H9 (cell line): ENCODE results near the gene SLC17A9. TPM values are rescaled to one million over a fixed set of nuclear protein-coding genes. Genes with fewer than 3 reads are reported as not detected.
"Not testable (repeated sequence)": the region's sequence is repeated elsewhere in the genome, so short reads cannot be mapped to it uniquely, and the experiment has no call there.

Source experiments
- DNase-seq: peaks from one replicate; pipeline ENCODE4 v3.0.0-alpha.2; 2017
- H2AFZ ChIP-seq: one replicate; pipeline ENCODE4 v1.6.1; 2013; ENCODE audit warnings: mild to moderate bottlenecking, low read length, control low read depth, moderate library complexity
- H2AK5ac ChIP-seq: 2 replicates; pipeline ENCODE4 v1.6.1; 2013; ENCODE audit warnings: low read length, control low read depth, mixed read lengths; ENCODE audit not compliant: insufficient read length
- H2BK120ac ChIP-seq: one replicate; pipeline ENCODE4 v1.6.1; 2013; ENCODE audit warnings: low read depth, mild to moderate bottlenecking, low read length, control low read depth, inconsistent platforms; ENCODE audit not compliant: poor library complexity, severe bottlenecking
- H2BK12ac ChIP-seq: 2 replicates; pipeline ENCODE4 v1.6.1; 2013; ENCODE audit warnings: low read length, control low read depth, mixed read lengths, low read depth; ENCODE audit not compliant: insufficient read length
- H2BK15ac ChIP-seq: 2 replicates; pipeline ENCODE4 v1.6.1; 2013; ENCODE audit warnings: low read depth, low read length, control low read depth
- H2BK20ac ChIP-seq: one replicate; pipeline ENCODE4 v1.6.1; 2013; ENCODE audit warnings: low read depth, mild to moderate bottlenecking, low read length, control low read depth, inconsistent platforms; ENCODE audit not compliant: poor library complexity, severe bottlenecking
- H2BK5ac ChIP-seq: 2 replicates; pipeline ENCODE4 v1.6.1; 2013; ENCODE audit warnings: low read length, control low read depth, mixed read lengths; ENCODE audit not compliant: insufficient read length
- H3K14ac ChIP-seq: 2 replicates; pipeline ENCODE4 v1.6.1; 2013; ENCODE audit warnings: low read length, control low read depth; ENCODE audit not compliant: insufficient read depth
- H3K18ac ChIP-seq: 2 replicates; pipeline ENCODE4 v1.6.1; 2013; ENCODE audit warnings: low read depth, mild to moderate bottlenecking, mixed read lengths, low read length, control low read depth; ENCODE audit not compliant: insufficient read length
- H3K23ac ChIP-seq: 2 replicates; pipeline ENCODE4 v1.6.1; 2013; ENCODE audit warnings: low read length, control low read depth, mixed read lengths, low read depth; ENCODE audit not compliant: insufficient read length
- H3K23me2 ChIP-seq: 2 replicates; pipeline ENCODE4 v1.6.1; 2013; ENCODE audit warnings: low read depth, mild to moderate bottlenecking, mixed read lengths, low read length, control low read depth; ENCODE audit not compliant: insufficient read length, poor library complexity, severe bottlenecking
- H3K27ac ChIP-seq: 2 replicates; pipeline ENCODE4 v1.5.1; 2013; ENCODE audit warnings: low read length, control low read depth, mixed read lengths, low read depth; ENCODE audit not compliant: insufficient read length
- H3K27me3 ChIP-seq: 2 replicates; pipeline ENCODE4 v1.6.1; 2013; ENCODE audit warnings: low read length, control low read depth, inconsistent platforms; ENCODE audit not compliant: insufficient read depth
- H3K4ac ChIP-seq: 2 replicates; pipeline ENCODE4 v1.6.1; 2013; ENCODE audit warnings: low read depth, mild to moderate bottlenecking, control low read depth, inconsistent platforms, low read length, moderate library complexity
- H3K4me1 ChIP-seq: 2 replicates; pipeline ENCODE4 v1.6.1; 2013; ENCODE audit warnings: low read length, control low read depth, inconsistent platforms; ENCODE audit not compliant: insufficient read depth
- H3K4me2 ChIP-seq: 2 replicates; pipeline ENCODE4 v1.6.1; 2013; ENCODE audit warnings: low read length, control low read depth, mixed read lengths; ENCODE audit not compliant: insufficient read length, insufficient read depth
- H3K56ac ChIP-seq: 2 replicates; pipeline ENCODE4 v1.6.1; 2013; ENCODE audit warnings: low read depth, mild to moderate bottlenecking, mixed read lengths, low read length, control low read depth; ENCODE audit not compliant: insufficient read length
- H3K79me1 ChIP-seq: 2 replicates; pipeline ENCODE4 v1.6.1; 2013; ENCODE audit warnings: low read depth, mild to moderate bottlenecking, moderate library complexity, low read length, control low read depth, inconsistent platforms; ENCODE audit not compliant: insufficient read depth, poor library complexity, severe bottlenecking
- H3K79me2 ChIP-seq: 2 replicates; pipeline ENCODE4 v1.6.1; 2013; ENCODE audit warnings: low read length, control low read depth, inconsistent platforms; ENCODE audit not compliant: insufficient read depth
- H3K9ac ChIP-seq: 2 replicates; pipeline ENCODE4 v1.6.1; 2013; ENCODE audit warnings: low read length, control low read depth, mixed read lengths; ENCODE audit not compliant: insufficient read length; ENCODE audit errors: extremely low read depth
- H3K9me3 ChIP-seq: one replicate; pipeline ENCODE4 v1.6.1; 2013; ENCODE audit warnings: low read depth, low read length, inconsistent platforms; ENCODE audit not compliant: control insufficient read depth
- H3T11ph ChIP-seq: one replicate; pipeline ENCODE4 v1.6.1; 2013; ENCODE audit warnings: mild to moderate bottlenecking, low read length, control low read depth, inconsistent platforms
- H4K20me1 ChIP-seq: one replicate; pipeline ENCODE4 v1.6.1; 2013; ENCODE audit not compliant: control insufficient read depth, insufficient read length, insufficient read depth
- H4K5ac ChIP-seq: 2 replicates; pipeline ENCODE4 v1.6.1; 2013; ENCODE audit warnings: low read depth, mild to moderate bottlenecking, mixed read lengths, low read length, control low read depth; ENCODE audit not compliant: insufficient read length
- H4K8ac ChIP-seq: replicated peaks from 2 replicates; pipeline ENCODE4 v1.6.1; 2013; ENCODE audit warnings: low read length, control low read depth, mixed read lengths, low read depth; ENCODE audit not compliant: insufficient read length
- H4K91ac ChIP-seq: 2 replicates; pipeline ENCODE4 v1.6.1; 2013; ENCODE audit warnings: low read depth, mild to moderate bottlenecking, moderate library complexity, mixed read lengths, low read length, control low read depth; ENCODE audit not compliant: insufficient read length
- H3K27ac Mint-ChIP-seq, 3 experiments: 2 replicates in 2 of 3; 3 replicates in 1 of 3; pipeline ENCODE4 v1.8.0; 2020 to 2021; ENCODE audit warnings: mixed read lengths in 3 of 3, mild to moderate bottlenecking in 1 of 3, moderate library complexity in 1 of 3
- H3K27me3 Mint-ChIP-seq: 2 replicates; pipeline ENCODE4 v1.8.0; 2021; ENCODE audit warnings: low read depth, mild to moderate bottlenecking, moderate library complexity, mixed read lengths
- H3K36me3 Mint-ChIP-seq, 3 experiments: 2 replicates in 2 of 3; 3 replicates in 1 of 3; pipeline ENCODE4 v1.8.0; 2020 to 2021; ENCODE audit warnings: low read depth in 3 of 3, mixed read lengths in 3 of 3; ENCODE audit not compliant: insufficient read depth in 1 of 3
- H3K4me1 Mint-ChIP-seq, 2 experiments: 2 replicates each; pipeline ENCODE4 v1.8.0; 2020; ENCODE audit warnings: mixed read lengths in 2 of 2
- H3K4me3 Mint-ChIP-seq, 2 experiments: 2 replicates in 1 of 2; 3 replicates in 1 of 2; pipeline ENCODE4 v1.8.0; 2020 to 2021; ENCODE audit warnings: mild to moderate bottlenecking in 2 of 2, mixed read lengths in 2 of 2, moderate library complexity in 1 of 2
- H3K9me3 Mint-ChIP-seq, 2 experiments: 2 replicates in 1 of 2; 3 replicates in 1 of 2; pipeline ENCODE4 v1.8.0; 2020; ENCODE audit warnings: mild to moderate bottlenecking in 2 of 2, mixed read lengths in 2 of 2, moderate library complexity in 1 of 2
- WGBS: extraction: QIAGEN DNeasy Blood & Tissue Kit; methylation state at CpG from one replicate; pipeline ENCODE4 v1.1.7; 2013; ENCODE audit warnings: missing lambda C conversion rate, low lambda C conversion rate, mixed read lengths; ENCODE audit not compliant: insufficient read length; ENCODE audit errors: extremely low coverage; 5-methylcytosine and 5-hydroxymethylcytosine counted together
- total RNA-seq: library from RNA; stranded (reverse); gene quantifications from 2 replicates; pipeline ENCODE4 v1.2.1, GENCODE V29; 2021
- TF ChIP-seq, protein P1 (sequence below): fragments of 200-600 bp; sonication (generic); conservative IDR thresholded peaks from 3 replicates; pipeline ENCODE4 v1.8.0; 2021; ENCODE audit warnings: antibody characterized with exemption, mild to moderate bottlenecking

Gene SLC17A9
- total RNA-seq, 1 experiment from 2014 or later: 20.9 TPM

DNA sequence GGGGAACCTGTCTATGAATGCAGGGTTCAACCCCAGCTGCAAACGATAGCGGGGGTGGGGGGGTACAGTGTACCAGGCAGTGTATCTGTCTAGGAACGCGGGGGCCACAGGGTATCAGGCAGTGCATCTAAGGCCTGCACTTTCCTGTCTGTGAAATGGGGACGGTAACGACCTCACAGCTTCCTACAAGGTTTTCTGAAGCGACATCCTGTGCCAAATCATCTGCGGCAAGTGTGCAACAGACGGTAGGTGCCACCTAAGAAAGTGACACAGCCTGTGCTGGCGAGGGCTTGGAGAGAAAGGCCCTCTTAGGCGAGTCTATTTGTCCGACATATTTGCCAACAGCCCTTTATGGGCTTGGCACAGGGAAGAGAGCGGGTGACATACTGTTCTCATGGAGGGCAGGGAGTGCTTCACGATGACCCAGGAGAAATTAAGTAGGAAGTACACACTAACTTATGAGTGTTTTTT, 30.0 kb upstream of the SLC17A9 start:
- Histone ChIP-seq H3K4me2 (no peak overlapping the region), H3K4me1 (peaks cover 30% of the 10 kb centered on the region)

DNA sequence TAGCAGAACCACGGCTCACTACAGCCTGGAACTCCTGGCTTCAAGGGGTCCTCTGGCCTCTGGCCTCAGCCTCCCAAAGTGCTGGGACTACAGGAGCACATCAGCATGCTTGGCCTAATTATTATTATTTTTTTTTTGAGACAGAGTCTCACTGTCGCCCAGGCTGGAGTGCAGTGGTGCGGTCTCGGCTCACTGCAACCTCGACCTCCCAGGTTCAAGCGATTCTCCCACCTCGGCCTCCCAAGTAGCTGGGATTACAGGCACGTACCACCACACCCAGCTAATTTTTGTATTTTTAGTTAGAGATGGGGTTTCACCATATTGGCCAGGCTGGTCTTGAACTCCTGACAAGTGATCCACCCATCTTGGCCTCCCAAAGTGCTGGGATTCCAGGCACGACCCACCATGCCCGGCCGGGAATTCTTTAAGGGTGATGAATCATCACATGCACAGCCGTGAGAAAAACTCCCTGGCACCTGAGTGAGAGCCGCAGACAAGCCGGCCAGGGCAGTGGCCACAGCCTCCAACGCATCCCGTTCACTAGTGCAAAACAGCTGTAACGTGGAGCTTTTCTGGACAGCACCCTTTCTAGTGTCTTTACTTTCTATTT, 29.3 kb upstream of the SLC17A9 start:
- H3K27ac Mint-ChIP-seq: 0 out of 7 replicates have a peak overlapping the region, but pooled peaks of 1 of the 3 experiments have one; percentile 14
- H2BK15ac ChIP-seq, H4K5ac ChIP-seq, H2BK5ac ChIP-seq, H4K91ac ChIP-seq, H3K27me3 Mint-ChIP-seq, H3K23ac ChIP-seq, H2AK5ac ChIP-seq, H3K36me3 Mint-ChIP-seq, H3K27me3 ChIP-seq, H2AFZ ChIP-seq, H3K27ac ChIP-seq, H3K9me3 ChIP-seq, H3T11ph ChIP-seq, H2BK120ac ChIP-seq, H3K4me3 Mint-ChIP-seq, H3K14ac ChIP-seq, H2BK20ac ChIP-seq, H3K4ac ChIP-seq, H4K8ac ChIP-seq, H3K18ac ChIP-seq, H2BK12ac ChIP-seq, H3K9me3 Mint-ChIP-seq, H3K79me1 ChIP-seq, H3K9ac ChIP-seq, H3K56ac ChIP-seq: not testable (repeated sequence)
- Histone ChIP-seq H3K4me1 (peaks cover 23% of the 10 kb centered on the region), H4K20me1 (peaks cover 12% of the 10 kb centered on the region), H3K4me2 (peak overlapping the region; percentile 100), H3K23me2 (peaks cover 29% of the 10 kb centered on the region), H3K79me2 (peaks cover 83% of the 10 kb centered on the region)
- DNase-seq: peak; percentile 58
- peaks cover 64 to 65% of the 10 kb centered on the region in 2 experiments for H3K4me1 Mint-ChIP-seq
- no CpG with 5 or more reads among the region's 17 CpGs for WGBS

More for the DNA sequence above, 30.0 kb upstream of the SLC17A9 start:
- H3K27ac Mint-ChIP-seq: peak overlapping the region in 2 of 3 experiments; percentile 14 to 75; a peak in 3 of 7 replicates
- H3K36me3 Mint-ChIP-seq: peaks cover 0 to 2% (median 0%) of the 10 kb centered on the region in 3 experiments; a peak in 2 of 7 replicates
- no peak overlapping the region for H3K23ac ChIP-seq
- no peaks in the 10 kb centered on the region for H3K9me3 ChIP-seq
- no peak overlapping the region for H2BK15ac ChIP-seq
- WGBS: no CpG with 5 or more reads among the region's 14 CpGs
- no peaks in the 10 kb centered on the region for H3K79me1 ChIP-seq
- no peak overlapping the region for H2BK5ac ChIP-seq
- no peak overlapping the region for H2AK5ac ChIP-seq
- peaks cover 64 to 65% of the 10 kb centered on the region in 2 experiments for H3K4me1 Mint-ChIP-seq
- no peak overlapping the region for H3K4ac ChIP-seq
- no peak overlapping the region for H4K5ac ChIP-seq
- H4K91ac ChIP-seq: no peak overlapping the region
- peaks cover 12% of the 10 kb centered on the region for H4K20me1 ChIP-seq
- H2BK12ac ChIP-seq: no peak overlapping the region
- no peak overlapping the region for H3K9ac ChIP-seq
- H4K8ac ChIP-seq: no peak overlapping the region
- no peak overlapping the region for H2BK20ac ChIP-seq
- peaks cover 87% of the 10 kb centered on the region for H3K79me2 ChIP-seq
- no peak overlapping the region for H2BK120ac ChIP-seq
- peak overlapping the region; percentile 3; the same call in 1 of the 2 replicates for H3K14ac ChIP-seq
- no peak overlapping the region for H3K56ac ChIP-seq
- no peak overlapping the region for H3K18ac ChIP-seq
- no peaks in the 10 kb centered on the region for H3K27me3 Mint-ChIP-seq
- H3K23me2 ChIP-seq: peaks cover 23% of the 10 kb centered on the region
- no peak overlapping the region for H2AFZ ChIP-seq
- H3K27me3 ChIP-seq: no peaks in the 10 kb centered on the region
- H3T11ph ChIP-seq: no peak overlapping the region
- no peaks in the 10 kb centered on the region for H3K9me3 Mint-ChIP-seq
- no peak overlapping the region for H3K27ac ChIP-seq
- TF ChIP-seq, protein P1, sequence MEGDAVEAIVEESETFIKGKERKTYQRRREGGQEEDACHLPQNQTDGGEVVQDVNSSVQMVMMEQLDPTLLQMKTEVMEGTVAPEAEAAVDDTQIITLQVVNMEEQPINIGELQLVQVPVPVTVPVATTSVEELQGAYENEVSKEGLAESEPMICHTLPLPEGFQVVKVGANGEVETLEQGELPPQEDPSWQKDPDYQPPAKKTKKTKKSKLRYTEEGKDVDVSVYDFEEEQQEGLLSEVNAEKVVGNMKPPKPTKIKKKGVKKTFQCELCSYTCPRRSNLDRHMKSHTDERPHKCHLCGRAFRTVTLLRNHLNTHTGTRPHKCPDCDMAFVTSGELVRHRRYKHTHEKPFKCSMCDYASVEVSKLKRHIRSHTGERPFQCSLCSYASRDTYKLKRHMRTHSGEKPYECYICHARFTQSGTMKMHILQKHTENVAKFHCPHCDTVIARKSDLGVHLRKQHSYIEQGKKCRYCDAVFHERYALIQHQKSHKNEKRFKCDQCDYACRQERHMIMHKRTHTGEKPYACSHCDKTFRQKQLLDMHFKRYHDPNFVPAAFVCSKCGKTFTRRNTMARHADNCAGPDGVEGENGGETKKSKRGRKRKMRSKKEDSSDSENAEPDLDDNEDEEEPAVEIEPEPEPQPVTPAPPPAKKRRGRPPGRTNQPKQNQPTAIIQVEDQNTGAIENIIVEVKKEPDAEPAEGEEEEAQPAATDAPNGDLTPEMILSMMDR: no peak
- DNase-seq: no peak
- no peak overlapping the region for H3K4me3 Mint-ChIP-seq
